Heart left ventricle (tissue), 16 donors: ENCODE measurements around the gene ANKRD33. TPM values are rescaled to one million over a fixed set of nuclear protein-coding genes. Genes with fewer than 3 reads are reported as not detected.

Source experiments
- ATAC-seq, 4 donors: fragments of 200-7000 bp; cut with Tn5 transposase; one replicate each; pipeline ENCODE4 v1.9.1; 2020 to 2022; ENCODE audit warnings: moderate library complexity in 4 of 4, mild to moderate bottlenecking in 3 of 4, moderate number of reproducible peaks in 1 of 4
- DNase-seq, 5 donors: peaks; one replicate each; pipeline ENCODE4 v3.0.0-alpha.2; 2020
- H3K27ac ChIP-seq, 12 donors: fragments of 200-600 bp; sonication (generic) in 4 of 12; one replicate each; pipeline versions ENCODE4 v1.5.0 to v1.8.0; 2016 to 2022; ENCODE audit warnings: mild to moderate bottlenecking in 2 of 12
- H3K27me3 ChIP-seq, 9 donors: fragments of 200-600 bp; sonication (generic) in 2 of 9; one replicate each; pipeline versions ENCODE4 v1.5.1 to v1.8.0; 2016 to 2022; ENCODE audit warnings: mild to moderate bottlenecking in 3 of 9
- H3K36me3 ChIP-seq, 9 donors: fragments of 200-600 bp; sonication (generic) in 2 of 9; one replicate each; pipeline versions ENCODE4 v1.5.0 to v1.8.0; 2018 to 2022; ENCODE audit warnings: mild to moderate bottlenecking in 2 of 9
- H3K4me1 ChIP-seq, 12 donors: fragments of 200-600 bp; sonication (generic) in 4 of 12; one replicate each; pipeline versions ENCODE4 v1.5.0 to v1.8.0; 2016 to 2022; ENCODE audit warnings: mild to moderate bottlenecking in 3 of 12
- H3K4me3 ChIP-seq, 12 donors: fragments of 200-600 bp; sonication (generic) in 4 of 12; one replicate each; pipeline versions ENCODE4 v1.5.0 to v1.8.0; 2017 to 2022; ENCODE audit warnings: mild to moderate bottlenecking in 9 of 12, moderate library complexity in 4 of 12
- H3K9me3 ChIP-seq, 12 donors: fragments of 200-600 bp; sonication (generic) in 4 of 12; one replicate each; pipeline versions ENCODE4 v1.5.0 to v1.8.0; 2016 to 2022; ENCODE audit warnings: mild to moderate bottlenecking in 1 of 12
- POLR2A ChIP-seq, 2 donors: fragments of 450-650 bp; IDR thresholded peaks; one replicate each; pipeline ENCODE4 v1.6.1; 2017; ENCODE audit warnings: antibody characterized with exemption in 2 of 2, mild to moderate bottlenecking in 2 of 2, moderate library complexity in 2 of 2
- WGBS, 4 donors: extraction: QIAGEN DNeasy Blood & Tissue Kit in 2 of 4; methylation state at CpG; one replicate each; pipeline versions ENCODE4 v1.1.5 to v1.1.7; 2013 to 2018; 5-methylcytosine and 5-hydroxymethylcytosine counted together
- intact Hi-C, 10 donors: fragments of 100-400 bp; cut with DNase I; formaldehyde crosslinking; loops; one replicate each; pipeline versions ENCODE4 v1.11.1 to v1.14.2; 2022
- polyA plus RNA-seq, 2 donors: library from polyadenylated mRNA; stranded (reverse); fragments of 200-250 nt; gene quantifications; one replicate each; pipeline ENCODE4 v1.2.3, GENCODE V29; 2013
- total RNA-seq, 9 donors: library from RNA; depleted of rRNA in 2 of 9; stranded (reverse); fragments of >200 nt in 2 of 9; fragmentation: NEBNext Ultra II Directional in 3 of 9; extraction: Animal tissue kit (Norgen Biotek cat#: 25700) in 3 of 9; gene quantifications; one replicate each; pipeline versions ENCODE4 v1.1.0 to v1.2.4, GENCODE V29; 2016 to 2023
- TF ChIP-seq, protein P1 (sequence below), 12 donors: fragments of 200-600 bp; sonication (generic) in 4 of 12; IDR thresholded peaks; one replicate each; pipeline versions ENCODE4 v1.5.0 to v1.8.0; 2018 to 2022; ENCODE audit warnings: antibody characterized with exemption in 12 of 12, mild to moderate bottlenecking in 5 of 12
- donor health status: ischemic (EF 13 %, LVEDD 7.1; RV severe dilation, severe dysfunction).
- donor health status: healthy with polysubstance abuse.
- donor health status: DM: no; HTN: yes; CAD: no.
- donor health status: DM: no; HTN: no; CAD: no.
- donor health status: ischemic (EF 25% LVEDD 6.9; RV normal size, moderate dysfunction).
- donor health status: ischemic (EF 25% LVEDD 5.7; RV mildly dilated, moderate dysfunction).
- donor health status: healthy.
- donor health status: DM: yes; HTN: yes; CAD: no.
- donor health status: ischemic (EF 35%, LVEDD 5.7; RV mildly dilated, moderate dysfunction).
- donor health status: nonischemic (EF 11% LVEDD 7.7; RV severe dilation, severe dysfunction).
- donor health status: DM: yes; HTN: yes; CAD: no.
- donor health status: PGD.
- donor health status: ischemic (EF 29% LVEDD 5.4; RV normal size, mild dysfunction).
- donor health status: nonischemic (EF 23%, LVEDD 6.1; RV moderate dilation, normal function).

The ANKRD33 gene
- total and polyA plus RNA-seq, 11 donors = not detected

DNA sequence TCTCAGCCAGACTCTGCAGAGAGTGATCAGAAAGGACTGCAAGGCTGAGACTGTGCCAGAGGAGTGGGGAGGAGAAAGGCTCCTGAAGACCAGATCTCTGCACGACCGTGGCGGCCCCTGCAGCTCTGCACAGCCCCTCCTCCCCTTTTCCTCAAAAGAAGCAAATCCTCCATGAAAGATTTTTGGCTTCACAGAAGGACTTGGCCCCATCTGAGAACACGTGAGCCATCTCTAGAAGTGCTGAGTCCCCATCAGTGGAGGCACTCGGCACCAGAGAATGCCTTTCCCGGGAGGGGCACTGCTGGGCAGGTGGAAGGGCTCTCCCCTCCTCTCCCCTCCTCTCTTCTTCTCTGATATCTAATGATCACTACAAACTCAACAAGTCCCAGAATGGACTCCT lies 46.2 kb upstream of the ANKRD33 start:
- Histone ChIP-seq H3K27ac (no peak overlapping the region), H3K4me3 (no peak overlapping the region), H3K36me3 (no peaks in the 10 kb centered on the region), H3K27me3 (peaks cover 0 to 36% (median 16%) of the 10 kb centered on the region in 9 donors), H3K9me3 (no peaks in the 10 kb centered on the region), H3K4me1 (peaks cover 0 to 28% (median 19%) of the 10 kb centered on the region in 12 donors)
- TF ChIP-seq, protein P1, sequence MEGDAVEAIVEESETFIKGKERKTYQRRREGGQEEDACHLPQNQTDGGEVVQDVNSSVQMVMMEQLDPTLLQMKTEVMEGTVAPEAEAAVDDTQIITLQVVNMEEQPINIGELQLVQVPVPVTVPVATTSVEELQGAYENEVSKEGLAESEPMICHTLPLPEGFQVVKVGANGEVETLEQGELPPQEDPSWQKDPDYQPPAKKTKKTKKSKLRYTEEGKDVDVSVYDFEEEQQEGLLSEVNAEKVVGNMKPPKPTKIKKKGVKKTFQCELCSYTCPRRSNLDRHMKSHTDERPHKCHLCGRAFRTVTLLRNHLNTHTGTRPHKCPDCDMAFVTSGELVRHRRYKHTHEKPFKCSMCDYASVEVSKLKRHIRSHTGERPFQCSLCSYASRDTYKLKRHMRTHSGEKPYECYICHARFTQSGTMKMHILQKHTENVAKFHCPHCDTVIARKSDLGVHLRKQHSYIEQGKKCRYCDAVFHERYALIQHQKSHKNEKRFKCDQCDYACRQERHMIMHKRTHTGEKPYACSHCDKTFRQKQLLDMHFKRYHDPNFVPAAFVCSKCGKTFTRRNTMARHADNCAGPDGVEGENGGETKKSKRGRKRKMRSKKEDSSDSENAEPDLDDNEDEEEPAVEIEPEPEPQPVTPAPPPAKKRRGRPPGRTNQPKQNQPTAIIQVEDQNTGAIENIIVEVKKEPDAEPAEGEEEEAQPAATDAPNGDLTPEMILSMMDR (IDR thresholded peaks at IDR 0.05) = no peak
- TF ChIP-seq POLR2A (IDR thresholded peaks at IDR 0.05) = no peak
- no peak for ATAC-seq
- intact Hi-C loops = no loop called here
- 57 to 75% (median 64%) methylated on average over 6 of the region's 6 CpGs for WGBS, 4 donors
- no peak for DNase-seq

GRCh38 chr12:51844854-51845253 lies 43.0 kb upstream of the ANKRD33 start:
- no peaks in the 10 kb centered on the region for H3K9me3 ChIP-seq
- intact Hi-C loops = no loop called here
- no peaks in the 10 kb centered on the region for H3K36me3 ChIP-seq
- WGBS, 4 donors = 92 to 98% (median 94%) methylated on average over 3 to 4 of the region's 4 CpGs
- DNase-seq (no peak), ATAC-seq (no peak)
- TF ChIP-seq POLR2A (IDR thresholded peaks at IDR 0.05) = no peak
- TF ChIP-seq, protein P1 (IDR thresholded peaks at IDR 0.05) = no peak
- H3K4me3 ChIP-seq = no peak overlapping the region
- H3K4me1 ChIP-seq = peaks cover 0 to 31% (median 17%) of the 10 kb centered on the region in 12 donors
- peaks cover 0 to 48% (median 38%) of the 10 kb centered on the region in 9 donors for H3K27me3 ChIP-seq
- H3K27ac ChIP-seq = no peak overlapping the region

- no peak overlapping the region for H3K4me3 ChIP-seq
- ATAC-seq (no peak), DNase-seq (no peak)
- intact Hi-C loops = no loop called here
- peaks cover 0 to 36% (median 23%) of the 10 kb centered on the region in 12 donors for H3K4me1 ChIP-seq
- H3K9me3 ChIP-seq = no peaks in the 10 kb centered on the region
- H3K27me3 ChIP-seq = peaks cover 0 to 48% (median 38%) of the 10 kb centered on the region in 9 donors
- no peak overlapping the region for H3K27ac ChIP-seq
- WGBS, 4 donors = 78 to 89% (median 80%) methylated on average over 6 to 7 of the region's 7 CpGs
- H3K36me3 ChIP-seq = no peaks in the 10 kb centered on the region
- TF ChIP-seq, protein P1 (IDR thresholded peaks at IDR 0.05) = no peak
- TF ChIP-seq POLR2A (IDR thresholded peaks at IDR 0.05) = no peak
Measured at GRCh38 chr12:51845482-51845881, 42.4 kb upstream of the ANKRD33 start.

GRCh38 chr12:51846271-51846691 lies 41.6 kb upstream of the ANKRD33 start:
- TF ChIP-seq, protein P1 (IDR thresholded peaks at IDR 0.05) = no peak
- TF ChIP-seq POLR2A (IDR thresholded peaks at IDR 0.05) = no peak
- Histone ChIP-seq H3K9me3 (no peaks in the 10 kb centered on the region), H3K27me3 (peaks cover 0 to 48% (median 38%) of the 10 kb centered on the region in 9 donors), H3K27ac (peak overlapping the region in 7 of 12 donors; percentile 55 to 83 (median 77)), H3K36me3 (no peaks in the 10 kb centered on the region), H3K4me3 (peak overlapping the region in 9 of 12 donors; percentile 59 to 73 (median 66)), H3K4me1 (peaks cover 0 to 43% (median 31%) of the 10 kb centered on the region in 12 donors)
- ATAC-seq (no peak), DNase-seq (no peak)
- WGBS, 4 donors = 83 to 89% (median 85%) methylated on average over 15 of the region's 15 CpGs
- intact Hi-C loops = no loop called here
